ENCODE data around the gene CERS5.
A peak's percentile ranks its signal among the peaks of the same experiment; 100 is the strongest.

The CERS5 gene

GRCh38 chr12:50103767-50104321 lies 63.3 kb downstream of the CERS5 start, which contains the start of gene GPD1:
TSS of gene GPD1 (plus strand) at chr12:50104008. CDS start at chr12:50104051, 43 bp downstream.
- no peak within 1 kb of the TSS for H3K4me3 Mint-ChIP-seq
- peaks cover 5% of the 10 kb centered on the region for H3K27me3 Mint-ChIP-seq (ENCODE audit: low read depth, poor library complexity)
- H3K36me3 Mint-ChIP-seq (ENCODE audit: low read depth), result peaks cover 20% of the 10 kb centered on the region
- DNase-seq, result peak; percentile 58
- peaks cover 56% of the 10 kb centered on the region for H3K4me1 Mint-ChIP-seq
- no peaks in the 10 kb centered on the region for H3K9me3 Mint-ChIP-seq
- H3K27ac Mint-ChIP-seq, result peak within 1 kb of the TSS; percentile 87
- TF ChIP-seq CTCF (IDR thresholded peaks at IDR 0.05), result no peak

GRCh38 chr12:50103351-50103750 lies 63.8 kb downstream of the CERS5 start:
- no peak overlapping the region for H3K4me3 Mint-ChIP-seq
- H3K36me3 Mint-ChIP-seq (ENCODE audit: low read depth), result peaks cover 25% of the 10 kb centered on the region
- H3K9me3 Mint-ChIP-seq, result no peaks in the 10 kb centered on the region
- TF ChIP-seq CTCF (IDR thresholded peaks at IDR 0.05), result no peak
- H3K27me3 Mint-ChIP-seq (ENCODE audit: low read depth, poor library complexity), result peaks cover 5% of the 10 kb centered on the region
- DNase-seq, result no peak
- peaks cover 51% of the 10 kb centered on the region for H3K4me1 Mint-ChIP-seq
- H3K27ac Mint-ChIP-seq, result peak overlapping the region; percentile 87

GRCh38 chr12:50102646-50103309 lies 64.4 kb downstream of the CERS5 start:
- Mint-ChIP-seq H3K36me3 (ENCODE audit: low read depth) (peaks cover 30% of the 10 kb centered on the region), H3K4me1 (peaks cover 45% of the 10 kb centered on the region), H3K9me3 (no peaks in the 10 kb centered on the region), H3K4me3 (no peak overlapping the region), H3K27me3 (ENCODE audit: low read depth, poor library complexity) (peaks cover 5% of the 10 kb centered on the region), H3K27ac (peak overlapping the region; percentile 87)
- no peak for DNase-seq
- TF ChIP-seq CTCF (IDR thresholded peaks at IDR 0.05), result no peak

- DNase-seq, result no peak
- Mint-ChIP-seq H3K9me3 (no peaks in the 10 kb centered on the region), H3K27ac (no peak overlapping the region), H3K27me3 (ENCODE audit: low read depth, poor library complexity) (peaks cover 5% of the 10 kb centered on the region), H3K4me1 (peaks cover 39% of the 10 kb centered on the region), H3K4me3 (no peak overlapping the region), H3K36me3 (ENCODE audit: low read depth) (peaks cover 33% of the 10 kb centered on the region)
- no peak for TF ChIP-seq CTCF (IDR thresholded peaks at IDR 0.05)
Observed at GRCh38 chr12:50102131-50102531, 65.0 kb downstream of the CERS5 start.

GRCh38 chr12:50101663-50102062 lies 65.5 kb downstream of the CERS5 start:
- peaks cover 37% of the 10 kb centered on the region for H3K36me3 Mint-ChIP-seq (ENCODE audit: low read depth)
- TF ChIP-seq CTCF (IDR thresholded peaks at IDR 0.05), result peak; percentile 35
- H3K4me3 Mint-ChIP-seq, result no peak overlapping the region
- H3K4me1 Mint-ChIP-seq, result peaks cover 36% of the 10 kb centered on the region
- DNase-seq, result no peak
- no peaks in the 10 kb centered on the region for H3K9me3 Mint-ChIP-seq
- H3K27me3 Mint-ChIP-seq (ENCODE audit: low read depth, poor library complexity), result peaks cover 5% of the 10 kb centered on the region
- H3K27ac Mint-ChIP-seq, result peak overlapping the region; percentile 97

GRCh38 chr12:50100561-50100960 lies 66.6 kb downstream of the CERS5 start:
- H3K4me1 Mint-ChIP-seq, result peaks cover 31% of the 10 kb centered on the region
- no peak for TF ChIP-seq CTCF (IDR thresholded peaks at IDR 0.05)
- H3K9me3 Mint-ChIP-seq, result no peaks in the 10 kb centered on the region
- H3K27me3 Mint-ChIP-seq (ENCODE audit: low read depth, poor library complexity), result no peaks in the 10 kb centered on the region
- H3K36me3 Mint-ChIP-seq (ENCODE audit: low read depth), result peaks cover 48% of the 10 kb centered on the region
- DNase-seq, result no peak
- peak overlapping the region; percentile 97 for H3K27ac Mint-ChIP-seq
- H3K4me3 Mint-ChIP-seq, result no peak overlapping the region
